Liver (tissue), 9 donors: ENCODE results near the gene BOD1L1. TPM values are rescaled to one million over a fixed set of nuclear protein-coding genes. Genes with fewer than 3 reads are reported as not detected.
A peak's percentile ranks its signal among the peaks of the same experiment; 100 is the strongest.

Experiments used
- DNase-seq: peaks from one replicate; pipeline ENCODE4 v3.0.0-alpha.2; 2017; ENCODE audit warnings: low spot score
- H3K27ac ChIP-seq, 2 donors: one replicate each; pipeline ENCODE4 v1.7.0; 2013; ENCODE audit warnings: inconsistent platforms in 2 of 2, low read length in 2 of 2, control low read depth in 1 of 2, low read depth in 1 of 2, mild to moderate bottlenecking in 1 of 2
- H3K27me3 ChIP-seq, 4 donors: one replicate each; pipeline versions ENCODE4 v1.6.1 to v1.7.0; 2013; ENCODE audit warnings: low read length in 3 of 4, inconsistent platforms in 1 of 4, mild to moderate bottlenecking in 1 of 4, moderate library complexity in 1 of 4; ENCODE audit not compliant: control insufficient read depth in 4 of 4, insufficient read depth in 4 of 4
- H3K36me3 ChIP-seq, 4 donors: one replicate each; pipeline versions ENCODE4 v1.6.1 to v1.7.0; 2013; ENCODE audit warnings: low read length in 3 of 4, mild to moderate bottlenecking in 3 of 4, low read depth in 1 of 4, moderate library complexity in 1 of 4; ENCODE audit not compliant: control insufficient read depth in 4 of 4, insufficient read depth in 3 of 4
- H3K4me1 ChIP-seq, 4 donors: one replicate each; pipeline versions ENCODE4 v1.6.1 to v1.7.0; 2013; ENCODE audit warnings: low read length in 3 of 4, mild to moderate bottlenecking in 3 of 4, moderate library complexity in 1 of 4; ENCODE audit not compliant: control insufficient read depth in 4 of 4, insufficient read depth in 4 of 4
- H3K4me3 ChIP-seq, 3 donors: one replicate each; pipeline versions ENCODE4 v1.6.1 to v1.7.0; 2013; ENCODE audit warnings: low read length in 3 of 3, control low read depth in 1 of 3, low read depth in 1 of 3, mild to moderate bottlenecking in 1 of 3
- H3K9ac ChIP-seq, 2 donors: one replicate each; pipeline ENCODE4 v1.7.0; 2013; ENCODE audit warnings: low read length in 2 of 2, mild to moderate bottlenecking in 2 of 2, moderate library complexity in 2 of 2, control low read depth in 1 of 2, low read depth in 1 of 2
- H3K9me3 ChIP-seq, 4 donors: one replicate each; pipeline versions ENCODE4 v1.6.1 to v1.7.0; 2013; ENCODE audit warnings: low read length in 3 of 4; ENCODE audit not compliant: control insufficient read depth in 4 of 4
- ATF3 ChIP-seq: IDR thresholded peaks from 2 replicates; pipeline ENCODE4 v1.6.1; 2016; ENCODE audit warnings: antibody characterized with exemption
- CTCF ChIP-seq: fragments of 150-350 bp; IDR thresholded peaks from 2 replicates; pipeline ENCODE4 v1.5.1; 2017; ENCODE audit warnings: improper control_type of control experiment, low read depth, low read length; ENCODE audit not compliant: missing input control
- FOXA1 ChIP-seq: IDR thresholded peaks from 2 replicates; pipeline ENCODE4 v1.6.1; 2016; ENCODE audit warnings: antibody characterized with exemption
- FOXA2 ChIP-seq: IDR thresholded peaks from 2 replicates; pipeline ENCODE4 v1.6.1; 2016; ENCODE audit warnings: antibody characterized with exemption
- GABPA ChIP-seq, 2 donors: IDR thresholded peaks in 1 of 2; conservative IDR thresholded peaks in 1 of 2; 2 replicates each; pipeline ENCODE4 v1.6.1; 2016; ENCODE audit warnings: antibody characterized with exemption in 2 of 2, mild to moderate bottlenecking in 1 of 2, moderate library complexity in 1 of 2
- HNF4A ChIP-seq, 2 donors: conservative IDR thresholded peaks; 2 replicates each; pipeline ENCODE4 v1.6.1; 2016; ENCODE audit warnings: antibody characterized with exemption in 2 of 2, mild to moderate bottlenecking in 2 of 2
- HNF4G ChIP-seq: IDR thresholded peaks from 2 replicates; pipeline ENCODE4 v1.6.1; 2016; ENCODE audit warnings: antibody characterized with exemption
- JUND ChIP-seq, 2 donors: IDR thresholded peaks; 2 replicates each; pipeline ENCODE4 v1.6.1; 2016; ENCODE audit warnings: antibody characterized with exemption in 2 of 2
- MAX ChIP-seq: IDR thresholded peaks from 2 replicates; pipeline ENCODE4 v1.6.1; 2016; ENCODE audit warnings: antibody characterized with exemption
- NR2F2 ChIP-seq: IDR thresholded peaks from 2 replicates; pipeline ENCODE4 v1.6.1; 2016; ENCODE audit warnings: antibody characterized with exemption
- RAD21 ChIP-seq, 2 donors: IDR thresholded peaks; 2 replicates each; pipeline ENCODE4 v1.6.1; 2016; ENCODE audit warnings: antibody characterized with exemption in 2 of 2, mild to moderate bottlenecking in 2 of 2
- REST ChIP-seq: IDR thresholded peaks from 2 replicates; pipeline ENCODE4 v1.6.1; 2016; ENCODE audit warnings: antibody characterized with exemption, mild to moderate bottlenecking
- RXRA ChIP-seq, 2 donors: IDR thresholded peaks; 2 replicates each; pipeline ENCODE4 v1.6.1; 2017 to 2018; ENCODE audit warnings: antibody characterized with exemption in 2 of 2, mild to moderate bottlenecking in 1 of 2
- SP1 ChIP-seq: IDR thresholded peaks from 2 replicates; pipeline ENCODE4 v1.6.1; 2018; ENCODE audit warnings: antibody characterized with exemption, mild to moderate bottlenecking
- TAF1 ChIP-seq: conservative IDR thresholded peaks from 2 replicates; pipeline ENCODE4 v1.6.1; 2016; ENCODE audit warnings: antibody characterized with exemption, mild to moderate bottlenecking
- YY1 ChIP-seq: IDR thresholded peaks from 2 replicates; pipeline ENCODE4 v1.6.1; 2016; ENCODE audit warnings: antibody characterized with exemption, mild to moderate bottlenecking
- ZBTB33 ChIP-seq: IDR thresholded peaks from 2 replicates; pipeline ENCODE4 v1.6.1; 2016; ENCODE audit warnings: antibody characterized with exemption
- WGBS: extraction: QIAGEN DNeasy Blood & Tissue Kit; methylation state at CpG from one replicate; pipeline ENCODE4 v1.1.7; 2013; 5-methylcytosine and 5-hydroxymethylcytosine counted together
- polyA plus RNA-seq, 2 donors: library from polyadenylated mRNA; stranded (reverse) in 1 of 2; unstranded in 1 of 2; fragments of 200-250 nt in 1 of 2; fragments of >200 nt in 1 of 2; fragmentation: Nextera tagmentation in 1 of 2; extraction: Ambion mirVana in 1 of 2; gene quantifications; one replicate each; pipeline versions ENCODE4 v1.2.1 to v1.2.3, GENCODE V29; 2013 to 2015
- total RNA-seq, 2 donors: library from RNA; depleted of rRNA; stranded (reverse); fragments of >200 nt; gene quantifications; one replicate each; pipeline ENCODE4 v1.2.3, GENCODE V29; 2014
- donor health status: healthy.
- donor health status: healthy.
- donor health status: healthy.
- donor health status: healthy.
- donor health status: healthy.

Gene BOD1L1
- total and polyA plus RNA-seq, 4 donors, result 4.1 to 19.2 (median 10.2) TPM

- WGBS, result 7% methylated on average over 79 of the region's 79 CpGs
- DNase-seq, result no peak
Observed at GRCh38 chr4:13541720-13542576, 85.6 kb downstream of the BOD1L1 start.

GRCh38 chr4:13541176-13541604 is 86.3 kb downstream of the BOD1L1 start:
- 43% methylated on average over 10 of the region's 10 CpGs for WGBS
- Histone ChIP-seq H3K9me3 (peaks cover 0 to 6% (median 0%) of the 10 kb centered on the region in 4 donors), H3K36me3 (no peaks in the 10 kb centered on the region), H3K27me3 (peaks cover 9 to 36% (median 20%) of the 10 kb centered on the region in 4 donors), H3K4me1 (peaks cover 22 to 58% (median 31%) of the 10 kb centered on the region in 4 donors), H3K27ac (no peak overlapping the region), H3K9ac (no peak overlapping the region), H3K4me3 (no peak overlapping the region)
- no peak for TF ChIP-seq ATF3
- no peak for TF ChIP-seq MAX
- no peak for TF ChIP-seq HNF4G
- TF ChIP-seq CTCF, result no peak
- no peak for TF ChIP-seq TAF1
- TF ChIP-seq FOXA2, result no peak
- no peak for TF ChIP-seq REST
- TF ChIP-seq FOXA1, result no peak
- no peak for TF ChIP-seq RAD21 (IDR thresholded peaks at IDR 0.05)
- TF ChIP-seq ZBTB33, result no peak
- no peak for TF ChIP-seq JUND (IDR thresholded peaks at IDR 0.05)
- no peak for TF ChIP-seq RXRA (IDR thresholded peaks at IDR 0.05)
- no peak for TF ChIP-seq NR2F2
- TF ChIP-seq SP1, result no peak
- no peak for TF ChIP-seq GABPA (IDR thresholded peaks at IDR 0.05 in 1 of 2, conservative IDR thresholded peaks at IDR 0.05 in 1 of 2)
- TF ChIP-seq HNF4A (conservative IDR thresholded peaks at IDR 0.05), result no peak
- TF ChIP-seq YY1, result no peak
- DNase-seq, result no peak

More at GRCh38 chr4:13541720-13542576, 85.6 kb downstream of the BOD1L1 start:
- Histone ChIP-seq H3K27me3 (peaks cover 9 to 33% (median 25%) of the 10 kb centered on the region in 4 donors), H3K4me3 (peak overlapping the region in 2 of 3 donors; percentile 19 to 31), H3K9me3 (peaks cover 0 to 6% (median under 1%) of the 10 kb centered on the region in 4 donors), H3K27ac (no peak overlapping the region), H3K9ac (no peak overlapping the region), H3K36me3 (no peaks in the 10 kb centered on the region), H3K4me1 (peaks cover 23 to 58% (median 32%) of the 10 kb centered on the region in 4 donors)
- peak; percentile 24 for TF ChIP-seq CTCF
- TF ChIP-seq RAD21 (IDR thresholded peaks at IDR 0.05), result peak; percentile 56 to 70
- no peak for TF ChIP-seq HNF4A (conservative IDR thresholded peaks at IDR 0.05)
